Cardiac fibroblast (primary cell): Measurements from ENCODE around the gene LMAN1.
A peak's percentile ranks its signal among the peaks of the same experiment; 100 is the strongest.

Experiments used
- DNase-seq, 2 donors: peaks; one replicate each; pipeline versions ENCODE4 v3.0.0 to v3.0.0-alpha.2; 2010; ENCODE audit warnings: low read depth in 2 of 2
- H3K4me3 ChIP-seq, 2 donors: replicated peaks in 1 of 2; 1 replicate in 1 of 2; 2 replicates in 1 of 2; pipeline ENCODE4 v1.5.1; 2011; ENCODE audit warnings: low read depth in 2 of 2, low read length in 2 of 2, mild to moderate bottlenecking in 2 of 2, moderate library complexity in 1 of 2
- CTCF ChIP-seq: IDR thresholded peaks from one replicate; pipeline ENCODE4 v1.5.1; 2011; ENCODE audit warnings: low read depth, mild to moderate bottlenecking, low read length, inconsistent platforms

The LMAN1 gene

GRCh38 chr18:59380706-59381105 is 21.6 kb upstream of the LMAN1 start:
- DNase-seq = no peak
- no peak for TF ChIP-seq CTCF
- no peak overlapping the region for H3K4me3 ChIP-seq

- DNase-seq = peak; percentile 52 to 57
- no peak for TF ChIP-seq CTCF
- no peak overlapping the region for H3K4me3 ChIP-seq
Observed at GRCh38 chr18:59379772-59380522, 20.9 kb upstream of the LMAN1 start.

GRCh38 chr18:59377613-59378337 is 18.7 kb upstream of the LMAN1 start:
- TF ChIP-seq CTCF = no peak
- no peak for DNase-seq
- H3K4me3 ChIP-seq = no peak overlapping the region

- TF ChIP-seq CTCF = no peak
- no peak overlapping the region for H3K4me3 ChIP-seq
- DNase-seq = no peak
Observed at GRCh38 chr18:59376351-59376935, 17.4 kb upstream of the LMAN1 start.

GRCh38 chr18:59374128-59374527 is 15.1 kb upstream of the LMAN1 start:
- no peak for TF ChIP-seq CTCF
- no peak overlapping the region for H3K4me3 ChIP-seq
- no peak for DNase-seq

GRCh38 chr18:59372975-59373374 is 13.9 kb upstream of the LMAN1 start:
- no peak for TF ChIP-seq CTCF
- no peak overlapping the region for H3K4me3 ChIP-seq
- DNase-seq = no peak
